ENCODE data around the gene CCND2. TPM values are rescaled to one million over a fixed set of nuclear protein-coding genes. Genes with fewer than 3 reads are reported as not detected.
A peak's percentile ranks its signal among the peaks of the same experiment; 100 is the strongest.

CCND2 gene
- total and polyA plus RNA-seq, 4 donors = 0.50 to 16.5 (median 3.0) TPM

GRCh38 chr12:4270831-4271716, 2.5 kb upstream of the CCND2 start:
- TF ChIP-seq RAD21 (IDR thresholded peaks at IDR 0.05) = no peak
- no peak for TF ChIP-seq SP1 (IDR thresholded peaks at IDR 0.05)
- TF ChIP-seq TAF1 (conservative IDR thresholded peaks at IDR 0.05) = no peak
- TF ChIP-seq HNF4A (conservative IDR thresholded peaks at IDR 0.05) = no peak
- no peak for TF ChIP-seq RXRA (IDR thresholded peaks at IDR 0.05)
- TF ChIP-seq REST (IDR thresholded peaks at IDR 0.05) = no peak
- TF ChIP-seq YY1 (IDR thresholded peaks at IDR 0.05) = no peak
- no peak for TF ChIP-seq GABPA (IDR thresholded peaks at IDR 0.05 in 1 of 2, conservative IDR thresholded peaks at IDR 0.05 in 1 of 2)
- TF ChIP-seq ATF3 (IDR thresholded peaks at IDR 0.05) = no peak
- TF ChIP-seq HNF4G (IDR thresholded peaks at IDR 0.05) = no peak
- TF ChIP-seq FOXA2 (IDR thresholded peaks at IDR 0.05) = no peak
- no peak for TF ChIP-seq CTCF (IDR thresholded peaks at IDR 0.05; ENCODE audit: low read depth, low read length, missing input control)
- TF ChIP-seq, protein P1, sequence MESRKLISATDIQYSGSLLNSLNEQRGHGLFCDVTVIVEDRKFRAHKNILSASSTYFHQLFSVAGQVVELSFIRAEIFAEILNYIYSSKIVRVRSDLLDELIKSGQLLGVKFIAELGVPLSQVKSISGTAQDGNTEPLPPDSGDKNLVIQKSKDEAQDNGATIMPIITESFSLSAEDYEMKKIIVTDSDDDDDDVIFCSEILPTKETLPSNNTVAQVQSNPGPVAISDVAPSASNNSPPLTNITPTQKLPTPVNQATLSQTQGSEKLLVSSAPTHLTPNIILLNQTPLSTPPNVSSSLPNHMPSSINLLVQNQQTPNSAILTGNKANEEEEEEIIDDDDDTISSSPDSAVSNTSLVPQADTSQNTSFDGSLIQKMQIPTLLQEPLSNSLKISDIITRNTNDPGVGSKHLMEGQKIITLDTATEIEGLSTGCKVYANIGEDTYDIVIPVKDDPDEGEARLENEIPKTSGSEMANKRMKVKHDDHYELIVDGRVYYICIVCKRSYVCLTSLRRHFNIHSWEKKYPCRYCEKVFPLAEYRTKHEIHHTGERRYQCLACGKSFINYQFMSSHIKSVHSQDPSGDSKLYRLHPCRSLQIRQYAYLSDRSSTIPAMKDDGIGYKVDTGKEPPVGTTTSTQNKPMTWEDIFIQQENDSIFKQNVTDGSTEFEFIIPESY (IDR thresholded peaks at IDR 0.05) = no peak
- TF ChIP-seq FOXA1 (IDR thresholded peaks at IDR 0.05) = no peak
- TF ChIP-seq, protein P2, sequence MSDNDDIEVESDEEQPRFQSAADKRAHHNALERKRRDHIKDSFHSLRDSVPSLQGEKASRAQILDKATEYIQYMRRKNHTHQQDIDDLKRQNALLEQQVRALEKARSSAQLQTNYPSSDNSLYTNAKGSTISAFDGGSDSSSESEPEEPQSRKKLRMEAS (IDR thresholded peaks at IDR 0.05) = no peak
- no peak for TF ChIP-seq JUND (IDR thresholded peaks at IDR 0.05)
- TF ChIP-seq NR2F2 (IDR thresholded peaks at IDR 0.05) = no peak
- Histone ChIP-seq H3K4me3 (ENCODE audit: low read depth in 1 of 3, low read length in 3 of 3) (peak overlapping the region in 2 of 3 donors; percentile 6 to 45), H3K36me3 (ENCODE audit: control insufficient read depth in 4 of 4, insufficient read depth in 3 of 4, low read depth in 1 of 4, low read length in 3 of 4) (no peaks in the 10 kb centered on the region), H3K9ac (ENCODE audit: low read depth in 1 of 2, low read length in 2 of 2) (no peak overlapping the region), H3K4me1 (ENCODE audit: control insufficient read depth in 4 of 4, insufficient read depth in 4 of 4, low read length in 3 of 4) (peaks cover 27 to 61% (median 38%) of the 10 kb centered on the region in 4 donors), H3K9me3 (ENCODE audit: control insufficient read depth in 4 of 4, low read length in 3 of 4) (no peaks in the 10 kb centered on the region), H3K27ac (ENCODE audit: low read depth in 1 of 2, low read length in 2 of 2) (peak overlapping the region in 1 of 2 donors; percentile 65), H3K27me3 (ENCODE audit: control insufficient read depth in 4 of 4, insufficient read depth in 4 of 4, low read length in 3 of 4) (peaks cover 2 to 24% (median 11%) of the 10 kb centered on the region in 4 donors)
- WGBS = 4% methylated on average over 52 of the region's 52 CpGs
- no peak for DNase-seq (ENCODE audit: low spot score)
